ENCODE results near the gene EID3. TPM values are rescaled to one million over a fixed set of nuclear protein-coding genes. Genes with fewer than 3 reads are reported as not detected.

The EID3 gene
- total and polyA plus RNA-seq, 2 experiments from 2014 or later, result 3.3 to 3.4 TPM

DNA sequence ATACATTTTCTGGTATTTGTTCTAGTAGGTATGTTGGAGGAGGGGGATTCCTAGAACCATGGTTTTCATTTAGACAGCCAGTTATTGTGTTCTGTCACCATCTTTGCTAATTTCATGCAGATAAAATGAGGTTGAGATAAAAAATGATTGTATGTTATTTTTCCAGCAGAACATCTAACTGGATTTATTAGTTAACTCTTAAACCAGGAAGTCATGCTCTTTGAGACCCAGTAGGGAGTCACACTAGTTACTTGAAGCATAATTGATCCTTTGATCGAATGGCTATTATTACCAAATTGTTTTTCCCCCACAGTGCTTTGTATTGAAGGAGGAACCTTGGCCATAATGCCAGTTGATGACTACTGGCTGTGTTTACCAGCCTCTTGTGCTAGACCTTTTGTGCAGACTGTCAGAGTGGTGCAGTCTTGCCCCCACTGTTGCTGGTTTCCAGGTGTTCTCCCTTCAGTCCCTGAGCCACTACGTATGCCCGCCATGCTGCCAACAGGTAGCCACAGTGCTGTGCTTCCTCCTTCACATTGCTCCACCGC is 6.0 kb downstream of the EID3 start:
- Mint-ChIP-seq H3K27me3 (ENCODE audit: insufficient read depth, low read depth, poor library complexity) (no peaks in the 10 kb centered on the region), H3K9me3 (no peaks in the 10 kb centered on the region), H3K4me1 (peaks cover 28% of the 10 kb centered on the region), H3K36me3 (ENCODE audit: low read depth) (peaks cover 48% of the 10 kb centered on the region), H3K27ac (peak overlapping the region; percentile 39; the same call in 1 of the 2 replicates), H3K4me3 (no peak overlapping the region)
- Histone ChIP-seq H3K4me3 (no peak overlapping the region), H3K9me2 (ENCODE audit: insufficient read depth) (no peaks in the 10 kb centered on the region), H3F3A (replicated peaks; ENCODE audit: low read depth) (no peaks in the 10 kb centered on the region), H3K27ac (ENCODE audit: low read depth) (no peak overlapping the region; the same call in 1 of the 2 replicates), H3K36me3 (ENCODE audit: insufficient read depth) (peaks cover 28% of the 10 kb centered on the region), H3K79me2 (replicated peaks; ENCODE audit: insufficient read depth) (peaks cover 72% of the 10 kb centered on the region), H3K27me3 (ENCODE audit: insufficient read depth) (no peaks in the 10 kb centered on the region), H4K20me1 (replicated peaks; ENCODE audit: insufficient read depth) (peaks cover 37% of the 10 kb centered on the region), H2AFZ (no peak overlapping the region), H3K4me2 (no peak overlapping the region), H3K4me1 (ENCODE audit: insufficient read depth) (peaks cover 12% of the 10 kb centered on the region; the same call in 1 of the 2 replicates)
- ATAC-seq, result no peak; the same call in 2 of the 3 replicates
- DNase-seq (ENCODE audit: low spot score), result no peak
- no peak for TF ChIP-seq EZH2 (IDR thresholded peaks at IDR 0.05; ENCODE audit: low read depth, unreplicated experiment)

- no peak for TF ChIP-seq JUNB (IDR thresholded peaks at IDR 0.05; ENCODE audit: unreplicated experiment)
- TF ChIP-seq CREB1 (CRISPR knock-in tag; IDR thresholded peaks at IDR 0.05; ENCODE audit: low read depth), result no peak
- Histone ChIP-seq H3F3A (replicated peaks; ENCODE audit: low read depth) (no peaks in the 10 kb centered on the region), H3K36me3 (ENCODE audit: insufficient read depth) (peaks cover 43% of the 10 kb centered on the region), H4K20me1 (replicated peaks; ENCODE audit: insufficient read depth) (peaks cover 22% of the 10 kb centered on the region), H3K4me1 (ENCODE audit: insufficient read depth) (peaks cover 5% of the 10 kb centered on the region; the same call in 1 of the 2 replicates), H3K27ac (ENCODE audit: low read depth) (no peak overlapping the region), H3K4me3 (no peak overlapping the region), H3K9me2 (ENCODE audit: insufficient read depth) (no peaks in the 10 kb centered on the region), H3K27me3 (ENCODE audit: insufficient read depth) (no peaks in the 10 kb centered on the region), H3K79me2 (replicated peaks; ENCODE audit: insufficient read depth) (peaks cover 62% of the 10 kb centered on the region), H2AFZ (no peak overlapping the region), H3K4me2 (no peak overlapping the region)
- Mint-ChIP-seq H3K27me3 (ENCODE audit: insufficient read depth, low read depth, poor library complexity) (no peaks in the 10 kb centered on the region), H3K9me3 (no peaks in the 10 kb centered on the region), H3K4me3 (no peak overlapping the region), H3K36me3 (ENCODE audit: low read depth) (peaks cover 50% of the 10 kb centered on the region), H3K27ac (no peak overlapping the region), H3K4me1 (peaks cover 18% of the 10 kb centered on the region)
- DNase-seq (ENCODE audit: low spot score) (no peak), ATAC-seq (no peak)
These were observed 7.5 kb downstream of the EID3 start for GRCh38 chr12:104310751-104311633.

DNA sequence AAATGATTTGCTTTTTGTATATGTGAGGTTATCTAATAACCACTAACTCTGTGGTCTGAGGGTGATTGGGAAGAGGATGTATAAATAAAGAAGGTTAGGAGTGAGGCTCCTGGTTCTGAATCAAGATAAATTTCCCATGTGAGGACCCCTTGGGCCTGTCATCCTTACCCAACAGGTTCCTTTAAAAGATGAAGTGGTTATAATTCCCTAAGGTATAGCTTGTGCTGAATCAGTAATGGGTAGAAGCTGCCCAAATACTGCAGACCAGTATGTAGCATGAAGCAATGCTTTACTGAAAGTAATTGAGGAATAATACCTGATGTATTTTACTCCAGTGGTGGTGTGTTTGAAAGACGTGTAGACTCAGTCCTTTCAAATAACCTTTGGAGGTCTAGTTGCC is 8.7 kb downstream of the EID3 start:
- peaks cover 49% of the 10 kb centered on the region for H3K79me2 ChIP-seq (replicated peaks; ENCODE audit: insufficient read depth)
- H2AFZ ChIP-seq, result no peak overlapping the region
- Mint-ChIP-seq H3K4me1 (peaks cover 9% of the 10 kb centered on the region), H3K27ac (no peak overlapping the region), H3K4me3 (no peak overlapping the region), H3K27me3 (ENCODE audit: insufficient read depth, low read depth, poor library complexity) (no peaks in the 10 kb centered on the region), H3K9me3 (no peaks in the 10 kb centered on the region), H3K36me3 (ENCODE audit: low read depth) (peaks cover 60% of the 10 kb centered on the region)
- no peak overlapping the region for H3K4me3 ChIP-seq
- peaks cover 44% of the 10 kb centered on the region for H3K36me3 ChIP-seq (ENCODE audit: insufficient read depth)
- no peaks in the 10 kb centered on the region for H3K27me3 ChIP-seq (ENCODE audit: insufficient read depth)
- H3K4me1 ChIP-seq (ENCODE audit: insufficient read depth), result no peaks in the 10 kb centered on the region; the same call in 1 of the 2 replicates
- H3K27ac ChIP-seq (ENCODE audit: low read depth), result no peak overlapping the region
- H3K4me2 ChIP-seq, result no peak overlapping the region
- ATAC-seq, result no peak
- H4K20me1 ChIP-seq (replicated peaks; ENCODE audit: insufficient read depth), result peaks cover 10% of the 10 kb centered on the region
- H3F3A ChIP-seq (replicated peaks; ENCODE audit: low read depth), result no peaks in the 10 kb centered on the region
- DNase-seq (ENCODE audit: low spot score), result no peak
- no peaks in the 10 kb centered on the region for H3K9me2 ChIP-seq (ENCODE audit: insufficient read depth)
- TF ChIP-seq POLR2AphosphoS5 (IDR thresholded peaks at IDR 0.05; ENCODE audit: low read depth) (no peak), ZNF114 (CRISPR knock-in tag; IDR thresholded peaks at IDR 0.05) (no peak), CREB1 (CRISPR knock-in tag; IDR thresholded peaks at IDR 0.05; ENCODE audit: low read depth) (no peak), JUNB (IDR thresholded peaks at IDR 0.05; ENCODE audit: unreplicated experiment) (no peak), ZNF331 (CRISPR knock-in tag; IDR thresholded peaks at IDR 0.05; ENCODE audit: low read depth) (no peak), REST (IDR thresholded peaks at IDR 0.05; ENCODE audit: unreplicated experiment) (no peak), NANOG (IDR thresholded peaks at IDR 0.05; ENCODE audit: borderline replicate concordance) (no peak), STAT1 (IDR thresholded peaks at IDR 0.05; ENCODE audit: unreplicated experiment) (no peak), EZH2phosphoT487 (IDR thresholded peaks at IDR 0.05; ENCODE audit: unreplicated experiment) (no peak), EZH2 (IDR thresholded peaks at IDR 0.05; ENCODE audit: low read depth, unreplicated experiment) (no peak)
- TF ChIP-seq, protein P1, sequence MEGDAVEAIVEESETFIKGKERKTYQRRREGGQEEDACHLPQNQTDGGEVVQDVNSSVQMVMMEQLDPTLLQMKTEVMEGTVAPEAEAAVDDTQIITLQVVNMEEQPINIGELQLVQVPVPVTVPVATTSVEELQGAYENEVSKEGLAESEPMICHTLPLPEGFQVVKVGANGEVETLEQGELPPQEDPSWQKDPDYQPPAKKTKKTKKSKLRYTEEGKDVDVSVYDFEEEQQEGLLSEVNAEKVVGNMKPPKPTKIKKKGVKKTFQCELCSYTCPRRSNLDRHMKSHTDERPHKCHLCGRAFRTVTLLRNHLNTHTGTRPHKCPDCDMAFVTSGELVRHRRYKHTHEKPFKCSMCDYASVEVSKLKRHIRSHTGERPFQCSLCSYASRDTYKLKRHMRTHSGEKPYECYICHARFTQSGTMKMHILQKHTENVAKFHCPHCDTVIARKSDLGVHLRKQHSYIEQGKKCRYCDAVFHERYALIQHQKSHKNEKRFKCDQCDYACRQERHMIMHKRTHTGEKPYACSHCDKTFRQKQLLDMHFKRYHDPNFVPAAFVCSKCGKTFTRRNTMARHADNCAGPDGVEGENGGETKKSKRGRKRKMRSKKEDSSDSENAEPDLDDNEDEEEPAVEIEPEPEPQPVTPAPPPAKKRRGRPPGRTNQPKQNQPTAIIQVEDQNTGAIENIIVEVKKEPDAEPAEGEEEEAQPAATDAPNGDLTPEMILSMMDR (conservative IDR thresholded peaks at IDR 0.05; ENCODE audit: low read depth in 2 of 2), result no peak
- TF ChIP-seq, protein P2, sequence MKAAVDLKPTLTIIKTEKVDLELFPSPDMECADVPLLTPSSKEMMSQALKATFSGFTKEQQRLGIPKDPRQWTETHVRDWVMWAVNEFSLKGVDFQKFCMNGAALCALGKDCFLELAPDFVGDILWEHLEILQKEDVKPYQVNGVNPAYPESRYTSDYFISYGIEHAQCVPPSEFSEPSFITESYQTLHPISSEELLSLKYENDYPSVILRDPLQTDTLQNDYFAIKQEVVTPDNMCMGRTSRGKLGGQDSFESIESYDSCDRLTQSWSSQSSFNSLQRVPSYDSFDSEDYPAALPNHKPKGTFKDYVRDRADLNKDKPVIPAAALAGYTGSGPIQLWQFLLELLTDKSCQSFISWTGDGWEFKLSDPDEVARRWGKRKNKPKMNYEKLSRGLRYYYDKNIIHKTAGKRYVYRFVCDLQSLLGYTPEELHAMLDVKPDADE (IDR thresholded peaks at IDR 0.05), result no peak

Data from GM23338 (cell line).